ENCODE data around the gene CABLES1.
"Not testable (repeated sequence)": the region's sequence is repeated elsewhere in the genome, so short reads cannot be mapped to it uniquely, and the experiment has no call there.

Gene CABLES1

GRCh38 chr18:23269068-23269467 is 133.8 kb downstream of the CABLES1 start:
- WGBS, result 92% methylated on average over 1 of the region's 1 CpG
- H3K79me1 ChIP-seq (replicated peaks; ENCODE audit: low read length, poor library complexity, severe bottlenecking); H3K4me1 ChIP-seq (ENCODE audit: control insufficient read depth, insufficient read depth, low read depth, low read length); H3K4me3 ChIP-seq (ENCODE audit: insufficient read depth in 1 of 2, low read depth in 1 of 2, low read length in 2 of 2); H3K9me3 ChIP-seq (ENCODE audit: control insufficient read depth, low read length); H3K36me3 ChIP-seq (ENCODE audit: control insufficient read depth in 1 of 2, insufficient read depth in 2 of 2, low read depth in 1 of 2, low read length in 2 of 2); H2BK120ac ChIP-seq (ENCODE audit: low read depth, low read length); H2BK12ac ChIP-seq (ENCODE audit: low read length in 2 of 2); H3K14ac ChIP-seq (ENCODE audit: low read length in 2 of 2); H2AFZ ChIP-seq (ENCODE audit: low read depth, low read length); H3K18ac ChIP-seq (ENCODE audit: low read depth in 1 of 2, low read length in 2 of 2); H3K4ac ChIP-seq (ENCODE audit: low read depth in 1 of 2, low read length in 2 of 2); H3K27ac ChIP-seq (ENCODE audit: low read length, poor library complexity, severe bottlenecking); H4K8ac ChIP-seq (ENCODE audit: low read length); H2BK15ac ChIP-seq (ENCODE audit: low read depth, poor library complexity, severe bottlenecking); H4K91ac ChIP-seq (ENCODE audit: low read length); H3K4me2 ChIP-seq (ENCODE audit: low read length, poor library complexity, severe bottlenecking); H3K23ac ChIP-seq (ENCODE audit: low read length in 2 of 2); DNase-seq; H2AK5ac ChIP-seq (ENCODE audit: low read length, severe bottlenecking); H3K27me3 ChIP-seq (ENCODE audit: control insufficient read depth in 1 of 2, insufficient read depth in 1 of 2, low read length in 2 of 2); H2BK5ac ChIP-seq (ENCODE audit: low read depth, low read length, poor library complexity, severe bottlenecking); H3K9ac ChIP-seq (ENCODE audit: low read length): not testable (repeated sequence)

- H3K23ac ChIP-seq (ENCODE audit: low read length in 2 of 2), result no peak overlapping the region
- no peak overlapping the region for H3K4ac ChIP-seq (ENCODE audit: low read depth in 1 of 2, low read length in 2 of 2)
- no peak overlapping the region for H3K4me3 ChIP-seq (ENCODE audit: insufficient read depth in 1 of 2, low read depth in 1 of 2, low read length in 2 of 2)
- H3K14ac ChIP-seq (ENCODE audit: low read length in 2 of 2), result no peak overlapping the region
- no peak overlapping the region for H2BK15ac ChIP-seq (ENCODE audit: low read depth, poor library complexity, severe bottlenecking)
- H4K91ac ChIP-seq (ENCODE audit: low read length), result no peak overlapping the region
- H2AFZ ChIP-seq (ENCODE audit: low read depth, low read length), result no peak overlapping the region
- peaks cover 3% of the 10 kb centered on the region for H3K9me3 ChIP-seq (ENCODE audit: control insufficient read depth, low read length)
- H2BK120ac ChIP-seq (ENCODE audit: low read depth, low read length), result no peak overlapping the region
- no peaks in the 10 kb centered on the region for H3K79me1 ChIP-seq (replicated peaks; ENCODE audit: low read length, poor library complexity, severe bottlenecking)
- H3K27me3 ChIP-seq (ENCODE audit: control insufficient read depth in 1 of 2, insufficient read depth in 1 of 2, low read length in 2 of 2), result no peaks in the 10 kb centered on the region
- no peak overlapping the region for H3K27ac ChIP-seq (ENCODE audit: low read length, poor library complexity, severe bottlenecking)
- H3K4me1 ChIP-seq (ENCODE audit: control insufficient read depth, insufficient read depth, low read depth, low read length), result peaks cover 2% of the 10 kb centered on the region
- H2BK12ac ChIP-seq (ENCODE audit: low read length in 2 of 2), result no peak overlapping the region
- no peak overlapping the region for H2BK5ac ChIP-seq (ENCODE audit: low read depth, low read length, poor library complexity, severe bottlenecking)
- no peak for DNase-seq
- peaks cover 0 to 2% of the 10 kb centered on the region in 2 experiments for H3K36me3 ChIP-seq (ENCODE audit: control insufficient read depth in 1 of 2, insufficient read depth in 2 of 2, low read depth in 1 of 2, low read length in 2 of 2)
- 80% methylated on average over 1 of the region's 2 CpGs for WGBS
- no peak overlapping the region for H3K4me2 ChIP-seq (ENCODE audit: low read length, poor library complexity, severe bottlenecking)
- no peak overlapping the region for H3K9ac ChIP-seq (ENCODE audit: low read length)
- no peak overlapping the region for H4K8ac ChIP-seq (ENCODE audit: low read length)
- H3K18ac ChIP-seq (ENCODE audit: low read depth in 1 of 2, low read length in 2 of 2), result no peak overlapping the region
- no peak overlapping the region for H2AK5ac ChIP-seq (ENCODE audit: low read length, severe bottlenecking)
These were observed 134.6 kb downstream of the CABLES1 start for GRCh38 chr18:23269928-23270327.

DNA sequence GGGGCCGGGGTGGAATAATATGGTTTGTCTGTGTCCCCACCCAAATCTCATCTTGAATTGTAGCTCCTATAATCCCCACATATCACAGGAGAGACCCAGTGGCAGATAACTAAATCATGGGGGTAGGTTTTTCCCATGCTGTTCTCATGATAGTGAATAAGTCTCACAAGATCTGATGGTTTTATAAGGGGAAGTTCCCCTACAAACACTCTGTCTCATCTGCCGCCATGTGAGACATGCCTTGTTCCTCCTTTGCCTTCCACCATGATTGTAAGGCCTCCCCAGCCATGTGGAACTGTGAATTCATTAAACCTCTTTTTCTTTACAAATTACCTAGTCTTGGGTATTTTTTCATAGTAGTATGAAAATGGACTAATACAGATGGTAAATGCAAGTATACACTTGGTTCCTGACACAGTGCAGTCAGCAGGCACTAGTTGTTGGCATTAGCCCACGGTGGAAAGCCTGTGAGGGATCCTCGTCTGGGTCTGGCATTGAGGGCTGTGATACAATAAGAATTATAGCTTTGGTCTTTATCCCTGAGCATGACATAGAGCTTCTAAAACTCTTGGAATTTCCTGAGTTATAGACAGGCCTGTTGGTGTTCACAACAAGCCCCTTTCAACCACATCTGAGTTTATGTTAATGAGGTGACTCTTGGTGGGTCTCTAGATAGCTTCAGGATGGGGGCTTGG is 135.8 kb downstream of the CABLES1 start:
- no peak overlapping the region for H2BK5ac ChIP-seq (ENCODE audit: low read depth, low read length, poor library complexity, severe bottlenecking)
- H3K36me3 ChIP-seq (ENCODE audit: control insufficient read depth in 1 of 2, insufficient read depth in 2 of 2, low read depth in 1 of 2, low read length in 2 of 2), result peaks cover 0 to 2% of the 10 kb centered on the region in 2 experiments
- peak; percentile 12 for DNase-seq
- H3K27ac ChIP-seq (ENCODE audit: low read length, poor library complexity, severe bottlenecking), result no peak overlapping the region
- WGBS, result 24% methylated on average over 2 of the region's 4 CpGs
- H3K4me1 ChIP-seq (ENCODE audit: control insufficient read depth, insufficient read depth, low read depth, low read length), result no peaks in the 10 kb centered on the region
- no peak overlapping the region for H2BK15ac ChIP-seq (ENCODE audit: low read depth, poor library complexity, severe bottlenecking)
- H3K9ac ChIP-seq (ENCODE audit: low read length), result no peak overlapping the region
- no peak overlapping the region for H2AFZ ChIP-seq (ENCODE audit: low read depth, low read length)
- no peak overlapping the region for H3K18ac ChIP-seq (ENCODE audit: low read depth in 1 of 2, low read length in 2 of 2)
- no peak overlapping the region for H2AK5ac ChIP-seq (ENCODE audit: low read length, severe bottlenecking)
- no peak overlapping the region for H3K4me3 ChIP-seq (ENCODE audit: insufficient read depth in 1 of 2, low read depth in 1 of 2, low read length in 2 of 2)
- no peak overlapping the region for H3K23ac ChIP-seq (ENCODE audit: low read length in 2 of 2)
- no peak overlapping the region for H4K8ac ChIP-seq (ENCODE audit: low read length)
- no peaks in the 10 kb centered on the region for H3K79me1 ChIP-seq (replicated peaks; ENCODE audit: low read length, poor library complexity, severe bottlenecking)
- H2BK120ac ChIP-seq (ENCODE audit: low read depth, low read length), result no peak overlapping the region
- no peak overlapping the region for H2BK12ac ChIP-seq (ENCODE audit: low read length in 2 of 2)
- H3K27me3 ChIP-seq (ENCODE audit: control insufficient read depth in 1 of 2, insufficient read depth in 1 of 2, low read length in 2 of 2), result no peaks in the 10 kb centered on the region
- H4K91ac ChIP-seq (ENCODE audit: low read length), result no peak overlapping the region
- peaks cover 3% of the 10 kb centered on the region for H3K9me3 ChIP-seq (ENCODE audit: control insufficient read depth, low read length)
- no peak overlapping the region for H3K4ac ChIP-seq (ENCODE audit: low read depth in 1 of 2, low read length in 2 of 2)
- H3K14ac ChIP-seq (ENCODE audit: low read length in 2 of 2), result no peak overlapping the region
- no peak overlapping the region for H3K4me2 ChIP-seq (ENCODE audit: low read length, poor library complexity, severe bottlenecking)

GRCh38 chr18:23272498-23273232 is 137.4 kb downstream of the CABLES1 start:
- no peak overlapping the region for H4K8ac ChIP-seq (ENCODE audit: low read length)
- 89% methylated on average over 11 of the region's 11 CpGs for WGBS
- no peak overlapping the region for H3K27ac ChIP-seq (ENCODE audit: low read length, poor library complexity, severe bottlenecking)
- no peak overlapping the region for H4K91ac ChIP-seq (ENCODE audit: low read length)
- H2BK5ac ChIP-seq (ENCODE audit: low read depth, low read length, poor library complexity, severe bottlenecking), result no peak overlapping the region
- no peak for DNase-seq
- peaks cover 0 to 3% of the 10 kb centered on the region in 2 experiments for H3K36me3 ChIP-seq (ENCODE audit: control insufficient read depth in 1 of 2, insufficient read depth in 2 of 2, low read depth in 1 of 2, low read length in 2 of 2)
- H2BK15ac ChIP-seq (ENCODE audit: low read depth, poor library complexity, severe bottlenecking), result no peak overlapping the region
- H2AFZ ChIP-seq (ENCODE audit: low read depth, low read length), result no peak overlapping the region
- no peak overlapping the region for H3K14ac ChIP-seq (ENCODE audit: low read length in 2 of 2)
- no peak overlapping the region for H3K9ac ChIP-seq (ENCODE audit: low read length)
- no peak overlapping the region for H3K4me3 ChIP-seq (ENCODE audit: insufficient read depth in 1 of 2, low read depth in 1 of 2, low read length in 2 of 2)
- H3K18ac ChIP-seq (ENCODE audit: low read depth in 1 of 2, low read length in 2 of 2), result no peak overlapping the region
- H3K9me3 ChIP-seq (ENCODE audit: control insufficient read depth, low read length), result peaks cover 14% of the 10 kb centered on the region
- no peaks in the 10 kb centered on the region for H3K4me1 ChIP-seq (ENCODE audit: control insufficient read depth, insufficient read depth, low read depth, low read length)
- H3K23ac ChIP-seq (ENCODE audit: low read length in 2 of 2), result no peak overlapping the region
- H2AK5ac ChIP-seq (ENCODE audit: low read length, severe bottlenecking), result no peak overlapping the region
- H3K4me2 ChIP-seq (ENCODE audit: low read length, poor library complexity, severe bottlenecking), result no peak overlapping the region
- no peak overlapping the region for H2BK12ac ChIP-seq (ENCODE audit: low read length in 2 of 2)
- H3K4ac ChIP-seq (ENCODE audit: low read depth in 1 of 2, low read length in 2 of 2), result no peak overlapping the region
- no peak overlapping the region for H2BK120ac ChIP-seq (ENCODE audit: low read depth, low read length)
- no peaks in the 10 kb centered on the region for H3K27me3 ChIP-seq (ENCODE audit: control insufficient read depth in 1 of 2, insufficient read depth in 1 of 2, low read length in 2 of 2)
- H3K79me1 ChIP-seq (replicated peaks; ENCODE audit: low read length, poor library complexity, severe bottlenecking), result no peaks in the 10 kb centered on the region

Measured in mesenchymal stem cell (in vitro differentiated cells and primary cell).